GF-D8 (cell line): Measurements from ENCODE around the gene RCSD1.
"Not testable (repeated sequence)": the region's sequence is repeated elsewhere in the genome, so short reads cannot be mapped to it uniquely, and the experiment has no call there.

Source experiments
- DNase-seq: peaks from one replicate; lab custom pipeline; 2025; lab: John Stamatoyannopoulos, UW

Gene RCSD1

GRCh38 chr1:167714439-167715156 is 84.6 kb downstream of the RCSD1 start:
- peak; percentile 61 for DNase-seq

- peak; percentile 76 for DNase-seq
These were observed 85.3 kb downstream of the RCSD1 start for GRCh38 chr1:167715157-167715999.

- DNase-seq = no peak
These were observed 85.9 kb downstream of the RCSD1 start for GRCh38 chr1:167716000-167716271.

- DNase-seq = no peak
These were observed 87.3 kb downstream of the RCSD1 start for GRCh38 chr1:167717351-167717750.

GRCh38 chr1:167718914-167719691 is 89.1 kb downstream of the RCSD1 start:
- DNase-seq = no peak

GRCh38 chr1:167719715-167720421 is 89.8 kb downstream of the RCSD1 start:
- not testable (repeated sequence) for DNase-seq

GRCh38 chr1:167720965-167721616 is 91.1 kb downstream of the RCSD1 start:
- DNase-seq = peak; percentile 16

- DNase-seq = peak; percentile 72
These were observed 91.7 kb downstream of the RCSD1 start, which contains the start of gene MPZL1 for GRCh38 chr1:167721617-167722151. TSS of gene MPZL1 (plus strand) at chr1:167721982. CDS start at chr1:167722152, 170 bp downstream.

- DNase-seq = no peak
These were observed 92.3 kb downstream of the RCSD1 start for GRCh38 chr1:167722152-167722869.

GRCh38 chr1:167722870-167723251 is 92.8 kb downstream of the RCSD1 start:
- no peak for DNase-seq

- DNase-seq = no peak
These were observed 93.8 kb downstream of the RCSD1 start for GRCh38 chr1:167723707-167724323.

- DNase-seq = no peak
These were observed 96.0 kb downstream of the RCSD1 start for GRCh38 chr1:167726008-167726407.

- no peak for DNase-seq
These were observed 98.9 kb downstream of the RCSD1 start for GRCh38 chr1:167728818-167729410.

GRCh38 chr1:167734227-167734626 is 104.2 kb downstream of the RCSD1 start:
- no peak for DNase-seq

GRCh38 chr1:167734841-167735240 is 104.8 kb downstream of the RCSD1 start:
- no peak for DNase-seq

GRCh38 chr1:167737169-167737568 is 107.1 kb downstream of the RCSD1 start:
- no peak for DNase-seq

- DNase-seq = no peak
These were observed 108.1 kb downstream of the RCSD1 start for GRCh38 chr1:167738158-167738557.

- DNase-seq = no peak
These were observed 109.7 kb downstream of the RCSD1 start for GRCh38 chr1:167739752-167740151.

- not testable (repeated sequence) for DNase-seq
These were observed 111.1 kb downstream of the RCSD1 start for GRCh38 chr1:167741103-167741502.
